Fibroblast of lung (primary cell): ENCODE measurements around the gene TENM4.

ENCODE experiments used
- EZH2 ChIP-seq: IDR thresholded peaks from 2 replicates; pipeline ENCODE4 v1.5.1; 2012; ENCODE audit warnings: low read length, control low read depth, mild to moderate bottlenecking; ENCODE audit errors: missing control alignments
- TF ChIP-seq, protein P1 (sequence below), 2 donors: IDR thresholded peaks in 1 of 2; conservative IDR thresholded peaks in 1 of 2; 1 replicate in 1 of 2; 2 replicates in 1 of 2; pipeline ENCODE4 v1.5.1; 2011 to 2012; ENCODE audit warnings: low read length in 2 of 2, control low read depth in 1 of 2, inconsistent platforms in 1 of 2, low read depth in 1 of 2, mild to moderate bottlenecking in 1 of 2

DNA sequence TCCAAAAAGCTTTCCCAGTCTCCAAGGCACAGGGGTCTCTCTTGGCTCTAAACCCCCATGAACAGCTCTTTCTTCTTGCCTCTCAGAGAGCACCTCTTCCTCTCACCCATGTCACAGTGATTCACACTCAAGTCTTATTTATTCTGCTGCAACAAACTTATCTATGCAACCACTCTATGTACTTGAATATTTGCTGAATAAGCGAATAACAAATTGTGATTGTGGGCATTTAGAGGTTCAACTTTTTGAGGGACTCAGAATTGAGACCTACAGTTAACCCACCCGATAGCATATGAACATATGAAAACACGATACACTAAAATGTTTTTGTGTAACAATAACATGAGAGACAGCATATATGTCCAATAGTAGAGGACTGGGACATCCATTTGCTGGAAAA is 729.1 kb downstream of the TENM4 start:
- TF ChIP-seq, protein P1, sequence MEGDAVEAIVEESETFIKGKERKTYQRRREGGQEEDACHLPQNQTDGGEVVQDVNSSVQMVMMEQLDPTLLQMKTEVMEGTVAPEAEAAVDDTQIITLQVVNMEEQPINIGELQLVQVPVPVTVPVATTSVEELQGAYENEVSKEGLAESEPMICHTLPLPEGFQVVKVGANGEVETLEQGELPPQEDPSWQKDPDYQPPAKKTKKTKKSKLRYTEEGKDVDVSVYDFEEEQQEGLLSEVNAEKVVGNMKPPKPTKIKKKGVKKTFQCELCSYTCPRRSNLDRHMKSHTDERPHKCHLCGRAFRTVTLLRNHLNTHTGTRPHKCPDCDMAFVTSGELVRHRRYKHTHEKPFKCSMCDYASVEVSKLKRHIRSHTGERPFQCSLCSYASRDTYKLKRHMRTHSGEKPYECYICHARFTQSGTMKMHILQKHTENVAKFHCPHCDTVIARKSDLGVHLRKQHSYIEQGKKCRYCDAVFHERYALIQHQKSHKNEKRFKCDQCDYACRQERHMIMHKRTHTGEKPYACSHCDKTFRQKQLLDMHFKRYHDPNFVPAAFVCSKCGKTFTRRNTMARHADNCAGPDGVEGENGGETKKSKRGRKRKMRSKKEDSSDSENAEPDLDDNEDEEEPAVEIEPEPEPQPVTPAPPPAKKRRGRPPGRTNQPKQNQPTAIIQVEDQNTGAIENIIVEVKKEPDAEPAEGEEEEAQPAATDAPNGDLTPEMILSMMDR (conservative IDR thresholded peaks at IDR 0.05 in 1 of 2, IDR thresholded peaks at IDR 0.05 in 1 of 2; ENCODE audit: low read depth in 1 of 2, low read length in 2 of 2) = no peak
- no peak for TF ChIP-seq EZH2
